ENCODE data around the gene COG7.
A peak's percentile ranks its signal among the peaks of the same experiment; 100 is the strongest.

COG7 gene

GRCh38 chr16:23452572-23453337, at the start of gene COG7:
Gene COG7 (minus strand): TSS chr16:23453189. CDS start chr16:23452994, 195 bp downstream.
- H3K4me3 ChIP-seq (ENCODE audit: low read depth, low read length), result peak within 1 kb of the TSS; percentile 96
- CTCF ChIA-PET, result interaction anchor here (13.1 kb wide), 1 partner anchor 18 kb away, joined by 179 read pairs; no protein-coding TSS in a partner anchor
- no peak for TF ChIP-seq CTCF (IDR thresholded peaks at IDR 0.05; ENCODE audit: insufficient read depth, low read length, missing control alignments)
- POLR2A ChIA-PET, result interaction anchor here (0.8 to 1.3 kb wide), 2 partner anchors 14 to 52 kb away, joined by 5 read pairs; no protein-coding TSS in a partner anchor
- peak; percentile 47 for DNase-seq (ENCODE audit: low read depth, low spot score)

- no peak for TF ChIP-seq CTCF (IDR thresholded peaks at IDR 0.05; ENCODE audit: insufficient read depth, low read length, missing control alignments)
- no peak for DNase-seq (ENCODE audit: low read depth, low spot score)
- no peak overlapping the region for H3K4me3 ChIP-seq (ENCODE audit: low read depth, low read length)
- CTCF ChIA-PET, result no interaction called here
- POLR2A ChIA-PET, result no interaction called here
These were observed 49.5 kb upstream of the COG7 start for GRCh38 chr16:23502466-23502865.

DNA sequence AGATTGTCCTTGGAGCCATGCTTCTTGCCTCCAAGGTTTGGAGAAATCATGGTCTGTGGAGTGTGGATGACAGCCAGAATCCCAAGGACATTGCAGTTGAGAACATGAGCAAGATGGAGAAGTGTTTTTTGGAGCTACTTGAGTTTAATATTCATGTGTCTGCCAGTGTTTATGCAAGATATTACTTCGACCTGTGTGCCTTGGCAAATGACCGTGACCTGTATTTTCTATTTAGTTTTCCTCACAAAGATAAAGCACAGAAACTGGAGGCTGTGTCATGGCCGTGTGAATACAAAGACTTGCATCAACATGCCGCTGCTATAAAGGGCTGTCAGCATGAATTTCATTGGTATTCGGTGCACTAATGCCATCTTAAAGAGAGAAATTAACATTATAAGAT, 48.3 kb upstream of the COG7 start:
- ChIA-PET POLR2A (no interaction called here), CTCF (no interaction called here)
- H3K4me3 ChIP-seq (ENCODE audit: low read depth, low read length), result no peak overlapping the region
- no peak for TF ChIP-seq CTCF (IDR thresholded peaks at IDR 0.05; ENCODE audit: insufficient read depth, low read length, missing control alignments)
- no peak for DNase-seq (ENCODE audit: low read depth, low spot score)

GRCh38 chr16:23500862-23501225, 47.9 kb upstream of the COG7 start:
- CTCF ChIA-PET, result interaction anchor here (1.2 kb wide), 1 partner anchor 67 kb away, joined by 5 read pairs; no protein-coding TSS in a partner anchor

GRCh38 chr16:23500212-23500861, 47.3 kb upstream of the COG7 start:
- H3K4me3 ChIP-seq (ENCODE audit: low read depth, low read length), result no peak overlapping the region
- POLR2A ChIA-PET, result no interaction called here
- TF ChIP-seq CTCF (IDR thresholded peaks at IDR 0.05; ENCODE audit: insufficient read depth, low read length, missing control alignments), result no peak
- CTCF ChIA-PET, result interaction anchor here (1.2 kb wide), 1 partner anchor 66 kb away, joined by 5 read pairs; no protein-coding TSS in a partner anchor
- DNase-seq (ENCODE audit: low read depth, low spot score), result no peak

More at GRCh38 chr16:23500862-23501225, 47.9 kb upstream of the COG7 start:
- DNase-seq (ENCODE audit: low read depth, low spot score), result no peak
- H3K4me3 ChIP-seq (ENCODE audit: low read depth, low read length), result no peak overlapping the region
- no peak for TF ChIP-seq CTCF (IDR thresholded peaks at IDR 0.05; ENCODE audit: insufficient read depth, low read length, missing control alignments)
- POLR2A ChIA-PET, result no interaction called here

GRCh38 chr16:23499801-23500200, 46.8 kb upstream of the COG7 start:
- CTCF ChIA-PET, result interaction anchor here (1.2 kb wide), 1 partner anchor 66 kb away, joined by 5 read pairs; no protein-coding TSS in a partner anchor
- POLR2A ChIA-PET, result no interaction called here
- no peak overlapping the region for H3K4me3 ChIP-seq (ENCODE audit: low read depth, low read length)
- no peak for TF ChIP-seq CTCF (IDR thresholded peaks at IDR 0.05; ENCODE audit: insufficient read depth, low read length, missing control alignments)
- DNase-seq (ENCODE audit: low read depth, low spot score), result no peak

Data from AG04449 (cell line).